Measurements from ENCODE around the gene PBX2.

PBX2 gene

DNA sequence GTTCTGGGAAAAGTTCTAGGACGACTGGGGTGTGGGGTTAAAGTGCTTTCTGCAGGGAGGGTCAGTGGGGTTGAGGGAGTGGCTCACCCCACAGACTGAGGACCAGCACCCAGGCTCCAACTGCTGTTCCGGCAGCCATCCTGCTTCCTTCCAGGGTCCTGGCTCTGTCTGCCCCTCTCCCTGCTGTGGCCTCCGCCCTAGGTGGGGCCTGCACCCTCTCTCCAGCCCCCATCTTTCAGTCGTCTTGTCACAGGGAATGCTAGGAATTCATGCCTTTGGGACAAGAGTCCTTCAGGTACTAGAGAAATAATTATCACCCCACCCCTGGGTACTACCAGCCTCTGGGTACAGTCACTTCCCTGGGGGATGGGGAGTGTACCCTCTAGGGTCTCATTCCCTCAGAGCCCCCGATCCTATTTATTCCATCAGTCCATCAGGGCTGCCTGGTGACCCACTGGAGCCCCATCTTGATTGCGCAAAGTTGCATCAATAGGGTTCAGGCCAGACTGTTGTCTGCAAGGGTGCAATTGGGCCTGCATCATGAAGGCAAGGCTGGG, 5.8 kb downstream of the PBX2 start, which contains the start of gene AGER:
TSS of gene AGER (minus strand) at position 170 of the 557 bp plus-strand sequence. CDS start at position 139, 31 bp downstream.
- Histone ChIP-seq H3K36me3 (ENCODE audit: insufficient read depth, insufficient read length, low read length) (peaks cover 54% of the 10 kb centered on the region), H3K4me3 (ENCODE audit: insufficient read length, low read depth) (no peak within 1 kb of the TSS)
- DNase-seq (ENCODE audit: low read depth, low spot score) = no peak

DNA sequence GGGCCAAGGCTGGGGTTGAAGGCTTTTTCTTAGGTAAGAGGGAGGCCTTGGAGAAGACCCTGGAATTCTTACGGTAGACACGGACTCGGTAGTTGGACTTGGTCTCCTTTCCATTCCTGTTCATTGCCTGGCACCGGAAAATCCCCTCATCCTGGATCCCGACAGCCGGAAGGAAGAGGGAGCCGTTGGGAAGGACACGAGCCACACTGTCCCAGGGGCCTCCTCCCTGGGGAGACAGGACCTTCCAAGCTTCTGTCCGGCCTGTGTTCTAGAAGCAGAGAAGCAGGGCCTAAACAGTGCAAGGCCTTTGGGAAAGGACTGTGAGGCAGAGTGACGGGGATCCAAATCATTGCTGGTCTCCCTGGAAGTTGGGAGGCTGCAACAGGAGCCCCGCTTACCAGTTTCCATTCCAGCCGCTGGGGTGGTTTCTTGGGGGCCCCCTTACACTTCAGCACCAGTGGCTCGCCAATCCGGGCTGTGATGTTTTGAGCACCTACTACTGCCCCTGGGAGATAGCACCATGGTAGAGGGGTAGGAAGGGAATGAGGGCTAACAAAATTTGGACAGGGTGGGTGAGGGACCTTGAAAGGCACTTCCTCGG, 6.4 kb downstream of the PBX2 start:
- H3K4me1 ChIP-seq (ENCODE audit: insufficient read depth, insufficient read length) = peaks cover 5% of the 10 kb centered on the region
- H3K9ac ChIP-seq (ENCODE audit: insufficient read length, low read depth) = no peak overlapping the region

More for the DNA sequence above, 5.8 kb downstream of the PBX2 start, which contains the start of gene AGER:
- H3K9ac ChIP-seq (ENCODE audit: insufficient read length, low read depth) = no peak within 1 kb of the TSS
- TF ChIP-seq SUZ12 (IDR thresholded peaks at IDR 0.05; ENCODE audit: extremely low read depth, insufficient read depth, insufficient read length) (no peak), ZNF274 (IDR thresholded peaks at IDR 0.05; ENCODE audit: low read depth, low read length) (no peak), YY1 (IDR thresholded peaks at IDR 0.05; ENCODE audit: insufficient read depth, insufficient read length) (no peak)
- H3K27me3 ChIP-seq (ENCODE audit: insufficient read depth, insufficient read length) = no peaks in the 10 kb centered on the region
- H3K4me1 ChIP-seq (ENCODE audit: insufficient read depth, insufficient read length) = peaks cover 5% of the 10 kb centered on the region
- no peaks in the 10 kb centered on the region for H3K9me3 ChIP-seq (ENCODE audit: insufficient read depth, low read length)

DNA sequence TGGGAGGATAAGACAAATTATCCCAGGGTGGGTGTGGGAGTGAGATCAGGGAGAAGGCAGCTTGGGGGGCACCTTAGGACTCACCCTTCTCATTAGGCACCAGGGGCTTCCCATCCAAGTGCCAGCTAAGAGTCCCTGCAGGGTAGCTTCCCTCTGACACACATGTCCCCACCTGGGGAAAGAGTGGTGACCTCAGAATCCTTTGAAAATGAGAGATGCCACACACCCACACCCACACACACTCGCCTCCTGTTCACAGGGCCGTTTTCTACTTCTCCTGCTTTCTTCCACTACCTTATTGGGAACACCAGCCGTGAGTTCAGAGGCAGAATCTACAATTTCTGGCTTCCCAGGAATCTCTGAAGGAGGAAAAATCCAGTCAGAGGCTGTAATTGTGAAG, 7.0 kb downstream of the PBX2 start:
- no peaks in the 10 kb centered on the region for H3K27me3 ChIP-seq (ENCODE audit: insufficient read depth, insufficient read length)
- no peak for TF ChIP-seq ZNF274 (IDR thresholded peaks at IDR 0.05; ENCODE audit: low read depth, low read length)
- TF ChIP-seq YY1 (IDR thresholded peaks at IDR 0.05; ENCODE audit: insufficient read depth, insufficient read length) = no peak
- TF ChIP-seq SUZ12 (IDR thresholded peaks at IDR 0.05; ENCODE audit: extremely low read depth, insufficient read depth, insufficient read length) = no peak
- DNase-seq (ENCODE audit: low read depth, low spot score) = no peak
- peaks cover 53% of the 10 kb centered on the region for H3K36me3 ChIP-seq (ENCODE audit: insufficient read depth, insufficient read length, low read length)
- H3K9me3 ChIP-seq (ENCODE audit: insufficient read depth, low read length) = no peaks in the 10 kb centered on the region
- H3K4me1 ChIP-seq (ENCODE audit: insufficient read depth, insufficient read length) = peaks cover 5% of the 10 kb centered on the region
- H3K4me3 ChIP-seq (ENCODE audit: insufficient read length, low read depth) = no peak overlapping the region
- no peak overlapping the region for H3K9ac ChIP-seq (ENCODE audit: insufficient read length, low read depth)

More for the DNA sequence above, 6.4 kb downstream of the PBX2 start:
- H3K36me3 ChIP-seq (ENCODE audit: insufficient read depth, insufficient read length, low read length) = peaks cover 54% of the 10 kb centered on the region
- H3K27me3 ChIP-seq (ENCODE audit: insufficient read depth, insufficient read length) = no peaks in the 10 kb centered on the region
- H3K9me3 ChIP-seq (ENCODE audit: insufficient read depth, low read length) = no peaks in the 10 kb centered on the region
- H3K4me3 ChIP-seq (ENCODE audit: insufficient read length, low read depth) = no peak overlapping the region
- DNase-seq (ENCODE audit: low read depth, low spot score) = no peak
- TF ChIP-seq YY1 (IDR thresholded peaks at IDR 0.05; ENCODE audit: insufficient read depth, insufficient read length) = no peak
- no peak for TF ChIP-seq ZNF274 (IDR thresholded peaks at IDR 0.05; ENCODE audit: low read depth, low read length)
- TF ChIP-seq SUZ12 (IDR thresholded peaks at IDR 0.05; ENCODE audit: extremely low read depth, insufficient read depth, insufficient read length) = no peak

DNA sequence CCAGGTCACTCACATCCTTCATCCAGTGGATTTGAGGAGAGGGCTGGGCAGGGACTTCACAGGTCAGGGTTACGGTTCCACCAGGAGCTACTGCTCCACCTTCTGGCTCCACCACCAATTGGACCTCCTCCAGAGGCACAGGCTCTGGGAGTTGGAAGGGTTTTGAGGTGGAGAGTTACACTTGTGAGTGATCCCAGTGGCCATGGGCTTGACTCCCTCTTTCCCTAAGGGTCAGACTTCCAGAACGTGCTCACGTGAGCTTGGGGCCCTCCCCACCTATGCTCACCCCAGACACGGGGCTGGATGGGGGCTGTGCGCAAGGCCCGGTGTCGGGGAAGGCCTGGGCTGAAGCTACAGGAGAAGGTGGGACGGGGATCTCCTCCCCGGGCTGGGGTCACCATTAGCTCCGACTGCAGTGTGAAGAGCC, 7.4 kb downstream of the PBX2 start:
- no peaks in the 10 kb centered on the region for H3K27me3 ChIP-seq (ENCODE audit: insufficient read depth, insufficient read length)
- no peak overlapping the region for H3K4me3 ChIP-seq (ENCODE audit: insufficient read length, low read depth)
- H3K4me1 ChIP-seq (ENCODE audit: insufficient read depth, insufficient read length) = peaks cover 5% of the 10 kb centered on the region
- H3K9ac ChIP-seq (ENCODE audit: insufficient read length, low read depth) = no peak overlapping the region
- no peaks in the 10 kb centered on the region for H3K9me3 ChIP-seq (ENCODE audit: insufficient read depth, low read length)
- H3K36me3 ChIP-seq (ENCODE audit: insufficient read depth, insufficient read length, low read length) = peaks cover 48% of the 10 kb centered on the region
- TF ChIP-seq SUZ12 (IDR thresholded peaks at IDR 0.05; ENCODE audit: extremely low read depth, insufficient read depth, insufficient read length) (no peak), ZNF274 (IDR thresholded peaks at IDR 0.05; ENCODE audit: low read depth, low read length) (no peak), YY1 (IDR thresholded peaks at IDR 0.05; ENCODE audit: insufficient read depth, insufficient read length) (no peak)
- DNase-seq (ENCODE audit: low read depth, low spot score) = no peak

DNA sequence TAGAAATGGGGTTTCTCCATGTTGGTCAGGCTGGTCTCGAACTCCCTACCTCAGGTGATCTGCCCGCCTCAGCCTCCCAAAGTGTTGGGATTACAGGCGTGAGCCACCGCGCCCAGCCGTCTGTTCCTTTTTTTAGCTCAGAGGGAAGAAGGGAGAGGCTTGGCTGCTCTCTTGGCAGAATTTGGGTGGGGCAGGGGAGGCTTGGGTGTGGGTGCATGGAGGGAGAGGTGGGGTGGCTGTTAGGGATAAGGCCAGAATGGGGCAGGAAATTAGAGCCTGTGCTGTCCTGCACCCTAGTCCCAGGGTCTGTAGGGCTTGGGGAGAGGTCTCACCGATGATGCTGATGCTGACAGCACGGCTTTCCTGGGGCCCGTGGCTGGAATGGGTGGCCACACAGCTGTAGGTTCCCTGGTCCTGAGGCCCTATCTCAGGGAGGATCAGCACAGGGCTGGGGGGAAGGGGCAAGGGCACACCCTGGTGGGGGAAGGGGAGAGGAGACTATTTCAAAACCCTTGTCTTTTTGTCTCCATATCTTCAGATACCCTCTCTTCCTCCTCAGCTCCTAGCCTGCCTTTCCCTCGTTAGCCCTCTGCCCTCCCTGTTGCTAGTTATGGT, 8.0 kb downstream of the PBX2 start:
- H3K27me3 ChIP-seq (ENCODE audit: insufficient read depth, insufficient read length) = no peaks in the 10 kb centered on the region
- no peak overlapping the region for H3K9ac ChIP-seq (ENCODE audit: insufficient read length, low read depth)
- no peak overlapping the region for H3K4me3 ChIP-seq (ENCODE audit: insufficient read length, low read depth)
- no peak for TF ChIP-seq YY1 (IDR thresholded peaks at IDR 0.05; ENCODE audit: insufficient read depth, insufficient read length)
- no peak for TF ChIP-seq SUZ12 (IDR thresholded peaks at IDR 0.05; ENCODE audit: extremely low read depth, insufficient read depth, insufficient read length)
- no peak for TF ChIP-seq ZNF274 (IDR thresholded peaks at IDR 0.05; ENCODE audit: low read depth, low read length)
- H3K36me3 ChIP-seq (ENCODE audit: insufficient read depth, insufficient read length, low read length) = peaks cover 43% of the 10 kb centered on the region
- peaks cover 5% of the 10 kb centered on the region for H3K4me1 ChIP-seq (ENCODE audit: insufficient read depth, insufficient read length)
- no peaks in the 10 kb centered on the region for H3K9me3 ChIP-seq (ENCODE audit: insufficient read depth, low read length)
- no peak for DNase-seq (ENCODE audit: low read depth, low spot score)

DNA sequence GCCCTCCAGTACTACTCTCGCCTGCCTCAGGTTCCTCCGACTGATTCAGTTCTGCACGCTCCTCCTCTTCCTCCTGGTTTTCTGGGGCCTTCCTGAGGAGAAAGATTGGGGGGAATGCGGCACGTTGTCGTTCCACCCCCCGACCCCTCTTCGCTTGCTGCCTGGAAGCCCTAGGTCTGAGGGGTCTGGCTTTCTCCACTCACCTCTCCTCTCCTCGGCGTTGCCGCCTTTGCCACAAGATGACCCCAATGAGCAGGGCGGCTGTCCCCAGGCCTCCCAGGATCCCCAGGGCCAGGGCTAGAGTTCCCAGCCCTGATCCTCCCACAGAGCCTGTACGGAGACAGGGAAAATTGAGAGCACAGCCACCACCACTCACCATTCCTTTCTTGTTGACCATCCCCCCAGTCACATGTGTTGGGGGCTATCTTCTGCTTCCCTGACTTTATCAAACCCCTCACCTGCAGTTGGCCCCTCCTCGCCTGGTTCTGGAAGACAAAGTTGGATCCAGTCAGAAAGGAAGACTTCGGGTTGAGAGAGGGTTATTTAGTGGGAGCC, 8.8 kb downstream of the PBX2 start:
- Histone ChIP-seq H3K36me3 (ENCODE audit: insufficient read depth, insufficient read length, low read length) (peaks cover 35% of the 10 kb centered on the region), H3K9ac (ENCODE audit: insufficient read length, low read depth) (no peak overlapping the region), H3K4me3 (ENCODE audit: insufficient read length, low read depth) (no peak overlapping the region), H3K9me3 (ENCODE audit: insufficient read depth, low read length) (no peaks in the 10 kb centered on the region), H3K4me1 (ENCODE audit: insufficient read depth, insufficient read length) (peaks cover 5% of the 10 kb centered on the region), H3K27me3 (ENCODE audit: insufficient read depth, insufficient read length) (no peaks in the 10 kb centered on the region)
- TF ChIP-seq ZNF274 (IDR thresholded peaks at IDR 0.05; ENCODE audit: low read depth, low read length) (no peak), YY1 (IDR thresholded peaks at IDR 0.05; ENCODE audit: insufficient read depth, insufficient read length) (no peak), SUZ12 (IDR thresholded peaks at IDR 0.05; ENCODE audit: extremely low read depth, insufficient read depth, insufficient read length) (no peak)
- DNase-seq (ENCODE audit: low read depth, low spot score) = no peak
